Memory B cell (primary cell): ENCODE measurements around the gene TUBGCP3.
A peak's percentile ranks its signal among the peaks of the same experiment; 100 is the strongest.

Experiments used
- ATAC-seq: fragments of 150-1000 bp; cut with Tn5 transposase; 2 replicates; pipeline ENCODE4 v1.10.0; 2021; ENCODE audit warnings: low read depth, mild to moderate bottlenecking, moderate library complexity
- DNase-seq, 2 donors: peaks; one replicate each; pipeline ENCODE4 v3.0.0; 2022; ENCODE audit warnings: low spot score in 2 of 2
- H3K27ac Mint-ChIP-seq: one replicate; pipeline ENCODE4 v1.8.0; 2022; ENCODE audit warnings: mild to moderate bottlenecking, moderate library complexity, mixed read lengths
- H3K27me3 Mint-ChIP-seq: one replicate; pipeline ENCODE4 v1.8.0; 2022; ENCODE audit warnings: mixed read lengths
- H3K36me3 Mint-ChIP-seq: one replicate; pipeline ENCODE4 v1.8.0; 2022; ENCODE audit warnings: mild to moderate bottlenecking, mixed read lengths
- H3K4me1 Mint-ChIP-seq: one replicate; pipeline ENCODE4 v1.8.0; 2022; ENCODE audit warnings: mixed read lengths
- H3K4me3 Mint-ChIP-seq: one replicate; pipeline ENCODE4 v1.8.0; 2022; ENCODE audit warnings: mild to moderate bottlenecking, moderate library complexity, mixed read lengths
- H3K9me3 Mint-ChIP-seq: one replicate; pipeline ENCODE4 v1.8.0; 2022; ENCODE audit warnings: mixed read lengths

TUBGCP3 gene

GRCh38 chr13:112601371-112601770 is 13.4 kb upstream of the TUBGCP3 start:
- Mint-ChIP-seq H3K4me3 (no peak overlapping the region), H3K9me3 (no peaks in the 10 kb centered on the region), H3K36me3 (no peaks in the 10 kb centered on the region), H3K27me3 (peaks cover 3% of the 10 kb centered on the region), H3K4me1 (peaks cover under 1% of the 10 kb centered on the region), H3K27ac (no peak overlapping the region)
- DNase-seq (no peak), ATAC-seq (no peak)

- Mint-ChIP-seq H3K36me3 (no peaks in the 10 kb centered on the region), H3K4me1 (no peaks in the 10 kb centered on the region), H3K4me3 (no peak overlapping the region), H3K9me3 (peaks cover 2% of the 10 kb centered on the region), H3K27ac (no peak overlapping the region), H3K27me3 (peaks cover 3% of the 10 kb centered on the region)
- no peak for DNase-seq
- ATAC-seq: no peak
Observed at GRCh38 chr13:112596235-112596634, 8.3 kb upstream of the TUBGCP3 start.

- H3K4me3 Mint-ChIP-seq: no peak overlapping the region
Observed at GRCh38 chr13:112592647-112593046, 4.7 kb upstream of the TUBGCP3 start.

GRCh38 chr13:112592181-112592580 is 4.2 kb upstream of the TUBGCP3 start:
- Mint-ChIP-seq H3K27ac (no peak overlapping the region), H3K4me1 (peaks cover 10% of the 10 kb centered on the region), H3K9me3 (peaks cover 2% of the 10 kb centered on the region), H3K36me3 (no peaks in the 10 kb centered on the region), H3K4me3 (no peak overlapping the region), H3K27me3 (peaks cover 3% of the 10 kb centered on the region)
- ATAC-seq (no peak), DNase-seq (no peak)

More at GRCh38 chr13:112592647-112593046, 4.7 kb upstream of the TUBGCP3 start:
- H3K27ac Mint-ChIP-seq: no peak overlapping the region
- DNase-seq: no peak
- H3K4me1 Mint-ChIP-seq: peaks cover 9% of the 10 kb centered on the region
- no peak for ATAC-seq
- H3K27me3 Mint-ChIP-seq: peaks cover 3% of the 10 kb centered on the region
- peaks cover 2% of the 10 kb centered on the region for H3K9me3 Mint-ChIP-seq
- no peaks in the 10 kb centered on the region for H3K36me3 Mint-ChIP-seq

- peaks cover 26% of the 10 kb centered on the region for H3K4me1 Mint-ChIP-seq
- DNase-seq: no peak
- H3K27ac Mint-ChIP-seq: peak overlapping the region; percentile 94
- no peaks in the 10 kb centered on the region for H3K27me3 Mint-ChIP-seq
- peak overlapping the region; percentile 92 for H3K4me3 Mint-ChIP-seq
- no peaks in the 10 kb centered on the region for H3K36me3 Mint-ChIP-seq
- H3K9me3 Mint-ChIP-seq: no peaks in the 10 kb centered on the region
- no peak for ATAC-seq
Observed at GRCh38 chr13:112588490-112589297, 741 bp upstream of the TUBGCP3 start.

- peak overlapping the region; percentile 94 for H3K27ac Mint-ChIP-seq
- H3K36me3 Mint-ChIP-seq: peaks cover under 1% of the 10 kb centered on the region
- no peaks in the 10 kb centered on the region for H3K27me3 Mint-ChIP-seq
- ATAC-seq (peak; percentile 37), DNase-seq (peak; percentile 18 to 34)
- H3K9me3 Mint-ChIP-seq: no peaks in the 10 kb centered on the region
- peaks cover 32% of the 10 kb centered on the region for H3K4me1 Mint-ChIP-seq
- peak overlapping the region; percentile 92 for H3K4me3 Mint-ChIP-seq
Observed at GRCh38 chr13:112587212-112587763, 665 bp downstream of the TUBGCP3 start.

- H3K36me3 Mint-ChIP-seq: peaks cover 3% of the 10 kb centered on the region
- DNase-seq: no peak
- no peak for ATAC-seq
Observed at GRCh38 chr13:112586334-112586960, 1.5 kb downstream of the TUBGCP3 start.

GRCh38 chr13:112583592-112584277 is 4.2 kb downstream of the TUBGCP3 start:
- H3K27me3 Mint-ChIP-seq: no peaks in the 10 kb centered on the region
- peak; percentile 74 for ATAC-seq
- H3K9me3 Mint-ChIP-seq: no peaks in the 10 kb centered on the region
- H3K36me3 Mint-ChIP-seq: peaks cover 10% of the 10 kb centered on the region
- peaks cover 43% of the 10 kb centered on the region for H3K4me1 Mint-ChIP-seq
- peak overlapping the region; percentile 92 for H3K27ac Mint-ChIP-seq
- H3K4me3 Mint-ChIP-seq: peak overlapping the region; percentile 65
- peak; percentile 38 to 63 for DNase-seq

More at GRCh38 chr13:112586334-112586960, 1.5 kb downstream of the TUBGCP3 start:
- H3K9me3 Mint-ChIP-seq: no peaks in the 10 kb centered on the region
- H3K27me3 Mint-ChIP-seq: no peaks in the 10 kb centered on the region
- peak overlapping the region; percentile 92 for H3K4me3 Mint-ChIP-seq
- H3K4me1 Mint-ChIP-seq: peaks cover 37% of the 10 kb centered on the region
- peak overlapping the region; percentile 94 for H3K27ac Mint-ChIP-seq

- no peak overlapping the region for H3K4me3 Mint-ChIP-seq
- no peak for ATAC-seq
- peak overlapping the region; percentile 20 for H3K27ac Mint-ChIP-seq
- H3K4me1 Mint-ChIP-seq: peaks cover 40% of the 10 kb centered on the region
- H3K27me3 Mint-ChIP-seq: no peaks in the 10 kb centered on the region
- H3K9me3 Mint-ChIP-seq: no peaks in the 10 kb centered on the region
- H3K36me3 Mint-ChIP-seq: peaks cover 13% of the 10 kb centered on the region
- no peak for DNase-seq
Observed at GRCh38 chr13:112582263-112582662, 5.7 kb downstream of the TUBGCP3 start.

- H3K4me3 Mint-ChIP-seq: no peak overlapping the region
- H3K4me1 Mint-ChIP-seq: peaks cover 32% of the 10 kb centered on the region
- no peak for ATAC-seq
- H3K27me3 Mint-ChIP-seq: no peaks in the 10 kb centered on the region
- no peaks in the 10 kb centered on the region for H3K9me3 Mint-ChIP-seq
- H3K36me3 Mint-ChIP-seq: peaks cover 15% of the 10 kb centered on the region
- no peak for DNase-seq
- H3K27ac Mint-ChIP-seq: no peak overlapping the region
Observed at GRCh38 chr13:112580912-112581311, 7.0 kb downstream of the TUBGCP3 start.

GRCh38 chr13:112580211-112580610 is 7.7 kb downstream of the TUBGCP3 start:
- Mint-ChIP-seq H3K36me3 (peaks cover 15% of the 10 kb centered on the region), H3K9me3 (no peaks in the 10 kb centered on the region), H3K4me3 (no peak overlapping the region), H3K27ac (peak overlapping the region; percentile 32), H3K27me3 (no peaks in the 10 kb centered on the region), H3K4me1 (peaks cover 36% of the 10 kb centered on the region)
- DNase-seq (no peak), ATAC-seq (no peak)

GRCh38 chr13:112579310-112579843 is 8.6 kb downstream of the TUBGCP3 start:
- Mint-ChIP-seq H3K27ac (no peak overlapping the region), H3K9me3 (no peaks in the 10 kb centered on the region), H3K36me3 (peaks cover 15% of the 10 kb centered on the region), H3K27me3 (no peaks in the 10 kb centered on the region), H3K4me1 (peaks cover 39% of the 10 kb centered on the region), H3K4me3 (no peak overlapping the region)
- ATAC-seq (no peak), DNase-seq (no peak)

GRCh38 chr13:112576768-112577167 is 11.2 kb downstream of the TUBGCP3 start:
- Mint-ChIP-seq H3K27ac (no peak overlapping the region), H3K36me3 (peaks cover 15% of the 10 kb centered on the region), H3K27me3 (no peaks in the 10 kb centered on the region), H3K4me1 (peaks cover 45% of the 10 kb centered on the region), H3K9me3 (no peaks in the 10 kb centered on the region), H3K4me3 (no peak overlapping the region)
- DNase-seq (no peak), ATAC-seq (no peak)

- peaks cover 44% of the 10 kb centered on the region for H3K4me1 Mint-ChIP-seq
- ATAC-seq (no peak), DNase-seq (no peak)
- no peak overlapping the region for H3K4me3 Mint-ChIP-seq
- H3K36me3 Mint-ChIP-seq: peaks cover 15% of the 10 kb centered on the region
- no peaks in the 10 kb centered on the region for H3K27me3 Mint-ChIP-seq
- no peaks in the 10 kb centered on the region for H3K9me3 Mint-ChIP-seq
- H3K27ac Mint-ChIP-seq: no peak overlapping the region
Observed at GRCh38 chr13:112576191-112576590, 11.8 kb downstream of the TUBGCP3 start.
